Measurements from ENCODE around the gene PRR23E. TPM values are rescaled to one million over a fixed set of nuclear protein-coding genes. Genes with fewer than 3 reads are reported as not detected.

The PRR23E gene
- total RNA-seq, 1 donor from 2014 or later = not detected

GRCh38 chr3:127224118-127224517, 31.2 kb downstream of the PRR23E start:
- Mint-ChIP-seq H3K4me1 (ENCODE audit: unreplicated experiment) (no peaks in the 10 kb centered on the region), H3K36me3 (ENCODE audit: unreplicated experiment) (no peaks in the 10 kb centered on the region), H3K27ac (ENCODE audit: unreplicated experiment) (no peak overlapping the region), H3K27me3 (ENCODE audit: unreplicated experiment) (peaks cover 20% of the 10 kb centered on the region), H3K4me3 (ENCODE audit: unreplicated experiment) (no peak overlapping the region), H3K9me3 (ENCODE audit: unreplicated experiment) (peaks cover 10% of the 10 kb centered on the region)
- no peak for DNase-seq (ENCODE audit: extremely low spot score, unreplicated experiment)
- TF ChIP-seq CTCF (IDR thresholded peaks at IDR 0.05) = no peak

DNA sequence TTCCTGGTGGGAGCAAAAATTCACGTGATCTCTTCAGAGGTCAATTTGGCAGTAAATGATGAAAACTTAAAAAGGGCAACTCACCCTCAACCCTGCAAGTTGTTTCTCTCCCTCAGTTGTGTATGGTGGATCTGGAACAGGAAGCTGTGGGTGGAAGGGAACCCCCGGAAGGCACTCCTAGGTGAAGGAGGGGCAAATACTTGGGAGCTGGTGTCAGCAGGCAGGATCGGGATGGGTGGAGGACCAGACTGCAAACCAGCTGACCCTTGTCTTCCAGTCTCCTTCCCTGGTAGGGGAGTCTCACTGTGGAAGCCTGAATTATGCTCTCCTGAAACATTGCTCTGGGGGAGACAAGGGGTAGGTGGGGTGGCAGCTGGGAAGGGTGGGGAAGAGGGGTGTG, 33.5 kb downstream of the PRR23E start:
- no peaks in the 10 kb centered on the region for H3K4me1 Mint-ChIP-seq (ENCODE audit: unreplicated experiment)
- no peak for TF ChIP-seq CTCF (IDR thresholded peaks at IDR 0.05)
- DNase-seq (ENCODE audit: extremely low spot score, unreplicated experiment) = no peak
- H3K4me3 Mint-ChIP-seq (ENCODE audit: unreplicated experiment) = no peak overlapping the region
- peaks cover 18% of the 10 kb centered on the region for H3K27me3 Mint-ChIP-seq (ENCODE audit: unreplicated experiment)
- no peak overlapping the region for H3K27ac Mint-ChIP-seq (ENCODE audit: unreplicated experiment)
- H3K9me3 Mint-ChIP-seq (ENCODE audit: unreplicated experiment) = peaks cover 16% of the 10 kb centered on the region
- H3K36me3 Mint-ChIP-seq (ENCODE audit: unreplicated experiment) = no peaks in the 10 kb centered on the region

- Mint-ChIP-seq H3K27me3 (ENCODE audit: unreplicated experiment) (peaks cover 18% of the 10 kb centered on the region), H3K36me3 (ENCODE audit: unreplicated experiment) (no peaks in the 10 kb centered on the region), H3K27ac (ENCODE audit: unreplicated experiment) (no peak overlapping the region), H3K4me1 (ENCODE audit: unreplicated experiment) (no peaks in the 10 kb centered on the region), H3K4me3 (ENCODE audit: unreplicated experiment) (no peak overlapping the region), H3K9me3 (ENCODE audit: unreplicated experiment) (peaks cover 16% of the 10 kb centered on the region)
- no peak for DNase-seq (ENCODE audit: extremely low spot score, unreplicated experiment)
- TF ChIP-seq CTCF (IDR thresholded peaks at IDR 0.05) = no peak
Measured at GRCh38 chr3:127226946-127227842, 34.3 kb downstream of the PRR23E start.

DNA sequence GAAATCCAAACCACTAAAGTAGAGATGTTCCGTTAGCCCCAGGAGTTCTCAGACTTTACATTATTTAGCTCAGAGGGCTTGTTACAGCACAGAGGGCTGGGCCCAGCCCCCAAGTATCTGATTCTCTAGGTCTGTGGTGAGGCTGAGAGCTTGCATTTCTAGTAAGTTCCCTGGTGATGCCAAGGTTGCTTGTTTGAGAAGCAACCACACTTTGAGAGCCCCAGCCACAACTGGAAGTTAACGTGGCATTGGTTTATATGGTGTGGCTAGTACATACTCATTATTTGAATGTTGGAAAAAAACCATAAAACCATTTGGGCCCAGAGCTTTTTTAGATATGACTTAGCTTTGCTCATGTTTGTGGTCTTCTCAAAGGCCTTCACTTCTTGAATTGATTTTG, 35.9 kb downstream of the PRR23E start:
- DNase-seq (ENCODE audit: extremely low spot score, unreplicated experiment) = no peak

More for the DNA sequence above, 35.9 kb downstream of the PRR23E start:
- H3K27me3 Mint-ChIP-seq (ENCODE audit: unreplicated experiment) = peaks cover 18% of the 10 kb centered on the region
- TF ChIP-seq CTCF (IDR thresholded peaks at IDR 0.05) = no peak
- H3K27ac Mint-ChIP-seq (ENCODE audit: unreplicated experiment) = no peak overlapping the region
- H3K4me3 Mint-ChIP-seq (ENCODE audit: unreplicated experiment) = no peak overlapping the region
- H3K4me1 Mint-ChIP-seq (ENCODE audit: unreplicated experiment) = no peaks in the 10 kb centered on the region
- peaks cover 16% of the 10 kb centered on the region for H3K9me3 Mint-ChIP-seq (ENCODE audit: unreplicated experiment)
- H3K36me3 Mint-ChIP-seq (ENCODE audit: unreplicated experiment) = no peaks in the 10 kb centered on the region

All from osteocyte (in vitro differentiated cells).